PC-9 (cell line): ENCODE measurements around the gene PC. TPM values are rescaled to one million over a fixed set of nuclear protein-coding genes. Genes with fewer than 3 reads are reported as not detected.

Experiments used
- BruUV-seq: library from RNA; stranded (reverse); fragments of 400-500 nt; replicated peaks from 2 replicates; lab custom pipeline; 2021; lab: Mats Ljungman, UMichigan
- CTCF ChIA-PET: fragments of 300-600 bp; sonication (Branson Sonifier 250); formaldehyde crosslinking; loops from one replicate; lab custom pipeline; 2022; ENCODE audit warnings: antibody characterized with exemption; lab: Charles Lee
- POLR2A ChIA-PET: fragments of 300-600 bp; sonication (Branson Sonifier 250); formaldehyde crosslinking; loops from one replicate; lab custom pipeline; 2022; ENCODE audit warnings: antibody characterized with exemption; ENCODE audit not compliant: unreplicated experiment; lab: Charles Lee
- DNase-seq, 2 experiments: peaks; one replicate each; pipeline versions ENCODE4 v3.0.0 to v3.0.0-alpha.2; 2015 to 2022; ENCODE audit warnings: mixed read lengths in 1 of 2
- H2AFZ ChIP-seq: fragments of 200-600 bp; sonication (generic); 2 replicates; pipeline ENCODE4 v1.8.1; 2017; ENCODE audit warnings: antibody characterized with exemption
- H3F3A ChIP-seq: fragments of 200-600 bp; sonication (generic); 2 replicates; pipeline ENCODE4 v1.8.1; 2017; ENCODE audit warnings: antibody characterized with exemption, mild to moderate bottlenecking, low read depth; ENCODE audit not compliant: insufficient read depth
- H3K27ac ChIP-seq: fragments of 200-600 bp; sonication (generic); 2 replicates; pipeline ENCODE4 v1.6.1; 2016; ENCODE audit warnings: mixed run types
- H3K27me3 ChIP-seq: fragments of 200-600 bp; sonication (generic); 2 replicates; pipeline ENCODE4 v1.6.1; 2016; ENCODE audit warnings: low read depth, mixed run types; ENCODE audit not compliant: insufficient read depth
- H3K36me3 ChIP-seq: fragments of 200-600 bp; sonication (generic); 2 replicates; pipeline ENCODE4 v1.6.1; 2016; ENCODE audit warnings: low read depth, mixed run types
- H3K4me1 ChIP-seq: fragments of 200-600 bp; sonication (generic); replicated peaks from 2 replicates; pipeline ENCODE4 v1.6.1; 2016; ENCODE audit warnings: mixed run types; ENCODE audit not compliant: insufficient read depth
- H3K4me2 ChIP-seq: fragments of 200-600 bp; sonication (generic); 2 replicates; pipeline ENCODE4 v1.6.1; 2017; ENCODE audit warnings: mixed run types
- H3K4me3 ChIP-seq: fragments of 200-600 bp; sonication (generic); 2 replicates; pipeline ENCODE4 v1.6.1; 2016; ENCODE audit warnings: mixed run types
- H3K79me2 ChIP-seq: fragments of 200-600 bp; sonication (generic); 2 replicates; pipeline ENCODE4 v1.6.1; 2017; ENCODE audit warnings: low read depth, mixed run types
- H3K9me2 ChIP-seq: fragments of 200-600 bp; sonication (generic); 2 replicates; pipeline ENCODE4 v1.8.1; 2017; ENCODE audit warnings: mild to moderate bottlenecking; ENCODE audit not compliant: insufficient read depth
- H3K9me3 ChIP-seq: fragments of 200-600 bp; sonication (generic); 2 replicates; pipeline ENCODE4 v1.8.1; 2016; ENCODE audit warnings: low read depth; ENCODE audit not compliant: insufficient read depth
- H4K20me1 ChIP-seq: fragments of 200-600 bp; sonication (generic); 2 replicates; pipeline ENCODE4 v1.8.1; 2017; ENCODE audit not compliant: insufficient read depth
- CTCF ChIP-seq: fragments of 200-600 bp; sonication (generic); conservative IDR thresholded peaks from 2 replicates; pipeline ENCODE4 v1.6.1; 2017; ENCODE audit warnings: mixed run types, antibody characterized with exemption, mild to moderate bottlenecking, moderate library complexity
- EZH2 ChIP-seq: fragments of 200-600 bp; sonication (generic); IDR thresholded peaks from 2 replicates; pipeline ENCODE4 v1.8.0; 2017; ENCODE audit warnings: antibody characterized with exemption, low read depth
- intact Hi-C: fragments of 100-400 bp; cut with micrococcal nuclease; formaldehyde crosslinking; loops from one replicate; pipeline ENCODE4 v1.10.0; 2022; ENCODE audit not compliant: unreplicated experiment
- total RNA-seq: library from RNA; stranded (reverse); gene quantifications from 2 replicates; pipeline ENCODE4 v1.2.3, GENCODE V29; 2021

The PC gene
- total RNA-seq, 1 experiment from 2014 or later, result 38.9 TPM

GRCh38 chr11:67002297-67002913 lies 44.2 kb upstream of the PC start:
- no peaks in the 10 kb centered on the region for H3K9me3 ChIP-seq
- H3K4me1 ChIP-seq, result peaks cover 14% of the 10 kb centered on the region
- no peaks in the 10 kb centered on the region for H3K36me3 ChIP-seq
- H3K27ac ChIP-seq, result no peak overlapping the region
- H3K79me2 ChIP-seq, result no peaks in the 10 kb centered on the region
- ChIA-PET POLR2A (interaction anchor here (0.7 kb wide), 1 partner anchor 287 kb away, joined by 3 read pairs; the partner anchor contains the start of gene ANKRD13D), CTCF (no interaction called here)
- H3K4me2 ChIP-seq, result no peak overlapping the region
- intact Hi-C loops, result no loop called here
- H3F3A ChIP-seq, result peaks cover 6% of the 10 kb centered on the region; the same call in 1 of the 2 replicates
- BruUV-seq, result no TSS peak
- H4K20me1 ChIP-seq, result no peaks in the 10 kb centered on the region
- H3K4me3 ChIP-seq, result no peak overlapping the region
- H3K9me2 ChIP-seq, result no peaks in the 10 kb centered on the region
- DNase-seq, result no peak
- TF ChIP-seq EZH2, result no peak
- TF ChIP-seq CTCF, result no peak
- H2AFZ ChIP-seq, result no peak overlapping the region
- no peaks in the 10 kb centered on the region for H3K27me3 ChIP-seq

GRCh38 chr11:67001332-67001731 lies 43.1 kb upstream of the PC start:
- ChIA-PET CTCF (no interaction called here), POLR2A (no interaction called here)
- Histone ChIP-seq H3K9me2 (no peaks in the 10 kb centered on the region), H3K27ac (no peak overlapping the region), H3F3A (peaks cover 12% of the 10 kb centered on the region; the same call in 1 of the 2 replicates), H3K4me3 (no peak overlapping the region), H4K20me1 (no peaks in the 10 kb centered on the region), H3K9me3 (no peaks in the 10 kb centered on the region), H3K27me3 (no peaks in the 10 kb centered on the region), H3K4me2 (no peak overlapping the region), H3K4me1 (peaks cover 15% of the 10 kb centered on the region), H3K79me2 (no peaks in the 10 kb centered on the region), H2AFZ (no peak overlapping the region), H3K36me3 (no peaks in the 10 kb centered on the region)
- BruUV-seq, result no TSS peak
- TF ChIP-seq EZH2 (no peak), CTCF (no peak)
- intact Hi-C loops, result no loop called here
- DNase-seq, result no peak

- Histone ChIP-seq H2AFZ (no peak overlapping the region), H3K9me3 (no peaks in the 10 kb centered on the region), H3K4me3 (no peak overlapping the region), H3F3A (peaks cover 12% of the 10 kb centered on the region; the same call in 1 of the 2 replicates), H4K20me1 (no peaks in the 10 kb centered on the region), H3K4me1 (peaks cover 9% of the 10 kb centered on the region), H3K79me2 (no peaks in the 10 kb centered on the region), H3K27ac (no peak overlapping the region), H3K27me3 (no peaks in the 10 kb centered on the region), H3K36me3 (no peaks in the 10 kb centered on the region), H3K9me2 (no peaks in the 10 kb centered on the region), H3K4me2 (no peak overlapping the region)
- ChIA-PET POLR2A (no interaction called here), CTCF (no interaction called here)
- BruUV-seq, result no TSS peak
- DNase-seq, result no peak
- TF ChIP-seq CTCF (no peak), EZH2 (no peak)
- intact Hi-C loops, result no loop called here
These were observed 41.4 kb upstream of the PC start for GRCh38 chr11:66999555-66999954.
